H9 (cell line): ENCODE results near the gene RNF217. TPM values are rescaled to one million over a fixed set of nuclear protein-coding genes. Genes with fewer than 3 reads are reported as not detected.

Experiments
- DNase-seq: peaks from one replicate; pipeline ENCODE4 v3.0.0-alpha.2; 2017
- H2AFZ ChIP-seq: one replicate; pipeline ENCODE4 v1.6.1; 2013; ENCODE audit warnings: mild to moderate bottlenecking, low read length, control low read depth, moderate library complexity
- H2AK5ac ChIP-seq: 2 replicates; pipeline ENCODE4 v1.6.1; 2013; ENCODE audit warnings: low read length, control low read depth, mixed read lengths; ENCODE audit not compliant: insufficient read length
- H2BK120ac ChIP-seq: one replicate; pipeline ENCODE4 v1.6.1; 2013; ENCODE audit warnings: low read depth, mild to moderate bottlenecking, low read length, control low read depth, inconsistent platforms; ENCODE audit not compliant: poor library complexity, severe bottlenecking
- H2BK12ac ChIP-seq: 2 replicates; pipeline ENCODE4 v1.6.1; 2013; ENCODE audit warnings: low read length, control low read depth, mixed read lengths, low read depth; ENCODE audit not compliant: insufficient read length
- H2BK15ac ChIP-seq: 2 replicates; pipeline ENCODE4 v1.6.1; 2013; ENCODE audit warnings: low read depth, low read length, control low read depth
- H2BK20ac ChIP-seq: one replicate; pipeline ENCODE4 v1.6.1; 2013; ENCODE audit warnings: low read depth, mild to moderate bottlenecking, low read length, control low read depth, inconsistent platforms; ENCODE audit not compliant: poor library complexity, severe bottlenecking
- H2BK5ac ChIP-seq: 2 replicates; pipeline ENCODE4 v1.6.1; 2013; ENCODE audit warnings: low read length, control low read depth, mixed read lengths; ENCODE audit not compliant: insufficient read length
- H3K14ac ChIP-seq: 2 replicates; pipeline ENCODE4 v1.6.1; 2013; ENCODE audit warnings: low read length, control low read depth; ENCODE audit not compliant: insufficient read depth
- H3K18ac ChIP-seq: 2 replicates; pipeline ENCODE4 v1.6.1; 2013; ENCODE audit warnings: low read depth, mild to moderate bottlenecking, mixed read lengths, low read length, control low read depth; ENCODE audit not compliant: insufficient read length
- H3K23ac ChIP-seq: 2 replicates; pipeline ENCODE4 v1.6.1; 2013; ENCODE audit warnings: low read length, control low read depth, mixed read lengths, low read depth; ENCODE audit not compliant: insufficient read length
- H3K23me2 ChIP-seq: 2 replicates; pipeline ENCODE4 v1.6.1; 2013; ENCODE audit warnings: low read depth, mild to moderate bottlenecking, mixed read lengths, low read length, control low read depth; ENCODE audit not compliant: insufficient read length, poor library complexity, severe bottlenecking
- H3K27ac ChIP-seq: 2 replicates; pipeline ENCODE4 v1.5.1; 2013; ENCODE audit warnings: low read length, control low read depth, mixed read lengths, low read depth; ENCODE audit not compliant: insufficient read length
- H3K27me3 ChIP-seq: 2 replicates; pipeline ENCODE4 v1.6.1; 2013; ENCODE audit warnings: low read length, control low read depth, inconsistent platforms; ENCODE audit not compliant: insufficient read depth
- H3K4ac ChIP-seq: 2 replicates; pipeline ENCODE4 v1.6.1; 2013; ENCODE audit warnings: low read depth, mild to moderate bottlenecking, control low read depth, inconsistent platforms, low read length, moderate library complexity
- H3K4me1 ChIP-seq: 2 replicates; pipeline ENCODE4 v1.6.1; 2013; ENCODE audit warnings: low read length, control low read depth, inconsistent platforms; ENCODE audit not compliant: insufficient read depth
- H3K4me2 ChIP-seq: 2 replicates; pipeline ENCODE4 v1.6.1; 2013; ENCODE audit warnings: low read length, control low read depth, mixed read lengths; ENCODE audit not compliant: insufficient read length, insufficient read depth
- H3K56ac ChIP-seq: 2 replicates; pipeline ENCODE4 v1.6.1; 2013; ENCODE audit warnings: low read depth, mild to moderate bottlenecking, mixed read lengths, low read length, control low read depth; ENCODE audit not compliant: insufficient read length
- H3K79me1 ChIP-seq: 2 replicates; pipeline ENCODE4 v1.6.1; 2013; ENCODE audit warnings: low read depth, mild to moderate bottlenecking, moderate library complexity, low read length, control low read depth, inconsistent platforms; ENCODE audit not compliant: insufficient read depth, poor library complexity, severe bottlenecking
- H3K79me2 ChIP-seq: 2 replicates; pipeline ENCODE4 v1.6.1; 2013; ENCODE audit warnings: low read length, control low read depth, inconsistent platforms; ENCODE audit not compliant: insufficient read depth
- H3K9ac ChIP-seq: 2 replicates; pipeline ENCODE4 v1.6.1; 2013; ENCODE audit warnings: low read length, control low read depth, mixed read lengths; ENCODE audit not compliant: insufficient read length; ENCODE audit errors: extremely low read depth
- H3K9me3 ChIP-seq: one replicate; pipeline ENCODE4 v1.6.1; 2013; ENCODE audit warnings: low read depth, low read length, inconsistent platforms; ENCODE audit not compliant: control insufficient read depth
- H3T11ph ChIP-seq: one replicate; pipeline ENCODE4 v1.6.1; 2013; ENCODE audit warnings: mild to moderate bottlenecking, low read length, control low read depth, inconsistent platforms
- H4K20me1 ChIP-seq: one replicate; pipeline ENCODE4 v1.6.1; 2013; ENCODE audit not compliant: control insufficient read depth, insufficient read length, insufficient read depth
- H4K5ac ChIP-seq: 2 replicates; pipeline ENCODE4 v1.6.1; 2013; ENCODE audit warnings: low read depth, mild to moderate bottlenecking, mixed read lengths, low read length, control low read depth; ENCODE audit not compliant: insufficient read length
- H4K8ac ChIP-seq: replicated peaks from 2 replicates; pipeline ENCODE4 v1.6.1; 2013; ENCODE audit warnings: low read length, control low read depth, mixed read lengths, low read depth; ENCODE audit not compliant: insufficient read length
- H4K91ac ChIP-seq: 2 replicates; pipeline ENCODE4 v1.6.1; 2013; ENCODE audit warnings: low read depth, mild to moderate bottlenecking, moderate library complexity, mixed read lengths, low read length, control low read depth; ENCODE audit not compliant: insufficient read length
- H3K27ac Mint-ChIP-seq, 3 experiments: 2 replicates in 2 of 3; 3 replicates in 1 of 3; pipeline ENCODE4 v1.8.0; 2020 to 2021; ENCODE audit warnings: mixed read lengths in 3 of 3, mild to moderate bottlenecking in 1 of 3, moderate library complexity in 1 of 3
- H3K27me3 Mint-ChIP-seq: 2 replicates; pipeline ENCODE4 v1.8.0; 2021; ENCODE audit warnings: low read depth, mild to moderate bottlenecking, moderate library complexity, mixed read lengths
- H3K36me3 Mint-ChIP-seq, 3 experiments: 2 replicates in 2 of 3; 3 replicates in 1 of 3; pipeline ENCODE4 v1.8.0; 2020 to 2021; ENCODE audit warnings: low read depth in 3 of 3, mixed read lengths in 3 of 3; ENCODE audit not compliant: insufficient read depth in 1 of 3
- H3K4me1 Mint-ChIP-seq, 2 experiments: 2 replicates each; pipeline ENCODE4 v1.8.0; 2020; ENCODE audit warnings: mixed read lengths in 2 of 2
- H3K4me3 Mint-ChIP-seq, 2 experiments: 2 replicates in 1 of 2; 3 replicates in 1 of 2; pipeline ENCODE4 v1.8.0; 2020 to 2021; ENCODE audit warnings: mild to moderate bottlenecking in 2 of 2, mixed read lengths in 2 of 2, moderate library complexity in 1 of 2
- H3K9me3 Mint-ChIP-seq, 2 experiments: 2 replicates in 1 of 2; 3 replicates in 1 of 2; pipeline ENCODE4 v1.8.0; 2020; ENCODE audit warnings: mild to moderate bottlenecking in 2 of 2, mixed read lengths in 2 of 2, moderate library complexity in 1 of 2
- whole genome bisulfite sequencing: extraction: QIAGEN DNeasy Blood & Tissue Kit; methylation state at CpG from one replicate; pipeline ENCODE4 v1.1.7; 2013; ENCODE audit warnings: missing lambda C conversion rate, low lambda C conversion rate, mixed read lengths; ENCODE audit not compliant: insufficient read length; ENCODE audit errors: extremely low coverage; 5-methylcytosine and 5-hydroxymethylcytosine counted together
- total RNA-seq: library from RNA; stranded (reverse); gene quantifications from 2 replicates; pipeline ENCODE4 v1.2.1, GENCODE V29; 2021
- TF ChIP-seq, protein P1 (sequence below): fragments of 200-600 bp; sonication (generic); conservative IDR thresholded peaks from 3 replicates; pipeline ENCODE4 v1.8.0; 2021; ENCODE audit warnings: antibody characterized with exemption, mild to moderate bottlenecking

The RNF217 gene
- total RNA-seq, 1 experiment from 2014 or later: 9.6 TPM

DNA sequence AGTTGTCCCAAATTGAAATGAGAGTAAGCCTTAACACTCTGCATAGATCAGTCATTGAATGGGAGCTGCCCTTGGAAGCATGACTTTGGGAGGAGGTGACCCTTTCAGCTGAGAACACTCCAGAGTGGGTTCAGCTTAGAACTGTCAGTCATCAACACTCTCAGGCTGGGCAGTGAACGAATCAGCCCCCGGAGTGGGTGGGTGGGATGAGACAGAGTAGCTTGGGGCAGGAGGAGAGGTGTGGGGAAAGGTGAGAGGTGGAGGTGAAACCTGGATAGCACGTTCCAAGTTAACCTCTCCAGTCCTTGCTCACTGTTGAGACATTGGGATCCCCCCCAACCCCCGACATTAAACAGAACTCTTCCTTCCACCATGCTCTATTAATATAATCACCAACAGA lies 136.0 kb downstream of the RNF217 start:
- no peaks in the 10 kb centered on the region for H3K9me3 ChIP-seq
- no peaks in the 10 kb centered on the region; the same call in 1 of the 2 replicates for H3K27me3 ChIP-seq
- H4K91ac ChIP-seq: no peak overlapping the region
- H3K27ac ChIP-seq: no peak overlapping the region
- H3K36me3 Mint-ChIP-seq: no peaks in the 10 kb centered on the region
- no CpG with 5 or more reads among the region's 4 CpGs for WGBS
- no peaks in the 10 kb centered on the region for H4K20me1 ChIP-seq
- no peak overlapping the region for H3T11ph ChIP-seq
- H3K79me2 ChIP-seq: no peaks in the 10 kb centered on the region
- no peak overlapping the region for H3K9ac ChIP-seq
- H4K5ac ChIP-seq: no peak overlapping the region
- peaks cover 33% of the 10 kb centered on the region for H3K27me3 Mint-ChIP-seq
- peaks cover 6% of the 10 kb centered on the region for H3K23me2 ChIP-seq
- H3K56ac ChIP-seq: no peak overlapping the region
- H3K4me2 ChIP-seq: no peak overlapping the region
- H2BK20ac ChIP-seq: no peak overlapping the region
- no peak overlapping the region for H2BK12ac ChIP-seq
- H3K79me1 ChIP-seq: no peaks in the 10 kb centered on the region
- H4K8ac ChIP-seq: no peak overlapping the region
- H3K4ac ChIP-seq: no peak overlapping the region
- no peak overlapping the region for H2BK120ac ChIP-seq
- no peaks in the 10 kb centered on the region for H3K9me3 Mint-ChIP-seq
- no peaks in the 10 kb centered on the region for H3K4me1 ChIP-seq
- no peak overlapping the region; a peak in 1 of 5 replicates for H3K4me3 Mint-ChIP-seq
- H3K4me1 Mint-ChIP-seq: peaks cover 34 to 35% of the 10 kb centered on the region in 2 experiments
- H2AFZ ChIP-seq: no peak overlapping the region
- no peak overlapping the region for H3K27ac Mint-ChIP-seq
- H3K23ac ChIP-seq: no peak overlapping the region
- TF ChIP-seq, protein P1, sequence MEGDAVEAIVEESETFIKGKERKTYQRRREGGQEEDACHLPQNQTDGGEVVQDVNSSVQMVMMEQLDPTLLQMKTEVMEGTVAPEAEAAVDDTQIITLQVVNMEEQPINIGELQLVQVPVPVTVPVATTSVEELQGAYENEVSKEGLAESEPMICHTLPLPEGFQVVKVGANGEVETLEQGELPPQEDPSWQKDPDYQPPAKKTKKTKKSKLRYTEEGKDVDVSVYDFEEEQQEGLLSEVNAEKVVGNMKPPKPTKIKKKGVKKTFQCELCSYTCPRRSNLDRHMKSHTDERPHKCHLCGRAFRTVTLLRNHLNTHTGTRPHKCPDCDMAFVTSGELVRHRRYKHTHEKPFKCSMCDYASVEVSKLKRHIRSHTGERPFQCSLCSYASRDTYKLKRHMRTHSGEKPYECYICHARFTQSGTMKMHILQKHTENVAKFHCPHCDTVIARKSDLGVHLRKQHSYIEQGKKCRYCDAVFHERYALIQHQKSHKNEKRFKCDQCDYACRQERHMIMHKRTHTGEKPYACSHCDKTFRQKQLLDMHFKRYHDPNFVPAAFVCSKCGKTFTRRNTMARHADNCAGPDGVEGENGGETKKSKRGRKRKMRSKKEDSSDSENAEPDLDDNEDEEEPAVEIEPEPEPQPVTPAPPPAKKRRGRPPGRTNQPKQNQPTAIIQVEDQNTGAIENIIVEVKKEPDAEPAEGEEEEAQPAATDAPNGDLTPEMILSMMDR: no peak
- H3K14ac ChIP-seq: no peak overlapping the region
- no peak for DNase-seq
- no peak overlapping the region for H2AK5ac ChIP-seq
- no peak overlapping the region for H2BK5ac ChIP-seq
- no peak overlapping the region for H3K18ac ChIP-seq
- H2BK15ac ChIP-seq: no peak overlapping the region
